Effector CD8-positive, alpha-beta T cell (primary cell): ENCODE data around the gene TEX19.
"Not testable (repeated sequence)": the region's sequence is repeated elsewhere in the genome, so short reads cannot be mapped to it uniquely, and the experiment has no call there.

ENCODE experiments used
- DNase-seq: peaks from one replicate; lab custom pipeline; 2025; lab: John Stamatoyannopoulos, UW

Gene TEX19

GRCh38 chr17:82356845-82357355 is 2.1 kb upstream of the TEX19 start:
- no peak for DNase-seq

DNA sequence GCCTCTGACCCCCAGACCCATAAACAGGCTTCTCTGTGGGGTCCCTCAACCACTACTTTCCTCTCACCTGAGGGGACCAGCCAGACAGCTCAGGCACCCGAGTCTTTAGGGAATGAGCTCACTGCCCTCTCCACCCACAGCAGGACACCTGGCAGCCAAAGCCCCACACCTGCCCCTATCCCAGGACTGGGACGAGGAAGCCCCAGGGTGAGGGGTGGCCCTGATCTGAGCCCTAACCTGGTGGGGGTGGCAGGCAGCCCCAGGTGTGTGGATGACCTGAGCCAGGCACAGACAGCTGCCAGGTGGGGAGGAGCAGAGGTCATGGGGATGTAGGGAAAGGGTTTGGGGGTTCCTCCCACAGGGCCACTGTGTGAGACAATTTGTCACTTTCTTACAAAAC is 1.7 kb upstream of the TEX19 start:
- no peak for DNase-seq

DNA sequence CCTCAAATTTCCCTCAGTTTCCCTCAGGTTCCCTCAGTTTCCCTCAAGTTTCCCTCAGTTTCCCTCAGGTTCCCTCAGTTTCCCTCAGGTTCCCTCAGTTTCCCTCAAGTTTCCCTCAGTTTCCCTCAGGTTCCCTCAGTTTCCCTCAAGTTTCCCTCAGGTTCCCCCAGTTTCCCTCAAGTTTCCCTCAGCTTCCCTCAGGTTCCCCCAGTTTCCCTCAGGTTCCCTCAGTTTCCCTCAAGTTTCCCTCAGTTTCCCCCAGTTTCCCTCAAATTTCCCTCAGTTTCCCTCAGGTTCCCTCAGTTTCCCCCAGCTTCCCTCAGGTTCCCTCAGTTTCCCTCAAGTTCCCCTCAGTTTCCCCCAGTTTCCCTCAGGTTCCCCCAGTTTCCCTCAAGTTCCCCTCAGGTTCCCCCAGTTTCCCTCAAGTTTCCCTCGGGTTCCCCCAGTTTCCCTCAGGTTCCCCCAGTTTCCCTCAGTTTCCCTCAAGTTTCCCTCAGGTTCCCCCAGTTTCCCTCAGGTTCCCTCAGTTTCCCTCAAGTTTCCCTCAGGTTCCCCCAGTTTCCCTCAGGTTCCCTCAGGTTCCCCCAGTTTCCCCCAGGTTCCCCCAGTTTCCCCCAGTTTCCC is 516 bp downstream of the TEX19 start:
- not testable (repeated sequence) for DNase-seq

DNA sequence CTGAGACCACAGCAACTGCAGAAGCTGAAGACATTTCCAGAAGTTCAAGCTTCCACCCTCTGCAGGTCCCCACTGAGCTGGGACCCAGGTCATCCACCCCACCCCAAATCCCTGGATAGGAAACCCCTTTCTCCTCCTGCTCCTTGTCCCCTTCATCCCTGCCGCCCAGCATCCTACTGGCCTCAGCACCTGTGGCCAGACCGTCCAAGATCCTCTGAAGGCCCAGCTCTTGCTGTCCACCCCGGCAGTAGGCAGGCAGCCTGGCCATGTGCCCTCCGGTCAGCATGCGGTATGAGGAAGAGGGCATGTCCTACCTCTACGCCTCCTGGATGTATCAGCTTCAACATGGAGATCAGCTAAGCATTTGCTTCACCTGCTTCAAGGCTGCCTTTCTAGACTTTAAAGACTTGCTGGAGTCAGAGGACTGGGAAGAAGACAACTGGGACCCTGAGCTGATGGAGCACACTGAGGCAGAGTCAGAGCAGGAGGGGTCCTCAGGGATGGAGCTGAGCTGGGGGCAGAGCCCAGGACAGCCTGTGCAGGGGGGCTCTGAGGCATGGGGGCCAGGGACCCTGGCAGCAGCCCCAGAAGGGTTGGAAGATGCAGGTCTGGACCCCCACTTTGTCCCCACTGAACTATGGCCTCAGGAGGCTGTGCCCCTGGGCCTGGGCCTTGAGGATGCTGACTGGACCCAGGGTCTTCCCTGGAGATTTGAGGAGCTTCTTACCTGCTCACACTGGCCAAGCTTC is 3.0 kb downstream of the TEX19 start:
- no peak for DNase-seq

GRCh38 chr17:82365606-82366295 is 6.7 kb downstream of the TEX19 start:
- no peak for DNase-seq

- DNase-seq: no peak
Measured at GRCh38 chr17:82366749-82367148, 7.7 kb downstream of the TEX19 start.

DNA sequence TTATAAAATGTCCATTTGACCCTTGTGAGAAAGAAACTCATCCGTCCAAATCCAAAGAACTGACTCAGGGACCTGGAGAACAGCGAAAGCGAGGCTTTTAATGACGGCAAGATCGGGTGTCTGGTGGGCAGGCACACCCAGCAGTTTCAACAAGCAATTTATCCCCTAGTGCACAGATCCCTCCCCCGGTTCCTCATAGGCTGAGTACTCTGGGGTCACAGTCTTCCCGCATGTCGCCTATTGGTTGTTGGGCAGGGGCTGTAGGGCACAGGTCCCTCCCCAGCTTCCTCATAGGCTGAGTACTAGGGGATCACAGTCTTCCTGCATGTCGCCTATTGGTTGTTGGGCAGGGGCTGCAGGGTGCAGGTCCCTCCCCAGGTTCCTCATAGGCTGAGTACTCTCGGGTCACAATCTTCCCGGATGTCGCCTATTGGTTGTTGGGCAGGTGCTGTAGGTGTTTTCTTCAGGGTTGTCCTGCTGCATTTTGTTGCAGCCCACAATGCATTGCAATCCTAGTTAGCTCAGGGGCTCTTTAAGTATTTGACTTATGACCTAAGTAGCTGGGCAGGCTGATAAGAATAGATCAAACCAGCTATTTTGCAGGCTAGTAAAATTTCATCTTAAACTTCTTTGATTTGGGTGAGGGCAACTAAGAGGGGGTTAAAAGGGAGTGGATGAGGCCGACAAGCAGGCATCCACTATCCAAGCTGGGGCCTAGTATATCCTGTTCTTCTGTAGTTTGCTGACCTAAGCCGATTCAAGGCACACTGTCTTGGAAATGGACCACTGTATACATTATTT is 8.9 kb downstream of the TEX19 start:
- DNase-seq: no peak

DNA sequence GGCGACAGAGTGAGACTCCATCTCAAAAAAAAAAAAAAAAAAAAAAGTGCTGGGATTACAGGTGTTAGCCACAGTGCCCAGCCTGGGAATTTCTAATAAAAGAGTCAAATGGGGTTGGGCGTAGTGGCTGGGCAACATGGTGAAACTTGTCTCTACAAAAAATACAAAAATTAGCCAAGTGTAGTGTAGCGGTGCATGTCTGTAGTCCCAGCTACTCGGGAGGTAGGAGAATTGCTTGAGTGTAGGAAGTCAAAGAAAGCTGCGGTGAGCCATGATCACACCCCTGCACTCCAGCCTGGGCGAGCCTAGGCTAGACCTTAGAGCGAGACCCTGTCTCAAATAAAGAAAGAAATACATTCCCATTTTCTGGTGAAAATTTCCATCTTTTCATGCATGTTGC is 10.2 kb downstream of the TEX19 start:
- DNase-seq: no peak

DNA sequence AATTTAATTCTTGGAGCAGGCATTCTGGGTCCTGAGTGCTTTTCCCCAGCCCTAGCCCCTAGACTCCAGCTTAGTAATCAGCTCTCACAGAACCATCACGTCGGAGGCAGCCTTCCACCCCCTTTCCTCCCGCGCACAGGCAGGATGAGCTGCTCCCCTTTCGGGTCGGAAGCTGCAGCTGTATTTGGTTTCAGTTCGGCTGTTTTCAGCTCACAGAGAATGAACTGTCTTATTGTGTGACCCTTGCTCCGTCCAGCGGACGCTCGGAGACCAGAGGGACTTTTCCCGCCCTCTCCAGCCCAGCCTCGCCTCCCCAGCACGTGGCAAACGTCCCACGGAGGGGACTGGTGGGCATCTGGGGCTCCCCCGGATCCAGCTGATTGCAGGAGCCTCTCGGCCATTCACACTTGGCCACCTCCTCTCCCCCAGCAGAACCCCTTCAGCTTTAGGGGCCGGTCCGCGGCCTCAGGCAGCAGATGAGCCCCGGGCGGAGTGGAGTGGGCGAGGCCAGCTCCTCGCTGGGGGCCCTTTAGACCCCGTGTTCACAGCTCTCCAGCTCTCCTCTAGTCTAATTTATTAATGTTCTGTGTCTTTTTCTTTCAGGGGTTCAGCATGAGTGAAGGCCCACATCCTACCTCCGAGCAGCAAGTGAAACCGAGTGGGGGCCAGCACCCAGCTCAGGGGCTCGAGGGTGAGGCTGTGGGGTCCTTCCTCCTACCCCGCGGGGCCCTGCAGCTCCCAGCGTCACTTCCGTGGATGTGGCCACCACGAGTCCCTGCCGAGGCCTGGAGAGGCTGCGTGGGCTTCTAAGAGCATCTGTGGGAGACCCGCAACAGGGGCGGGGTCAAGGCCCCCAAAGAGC is 11.7 kb downstream of the TEX19 start:
- DNase-seq: no peak

DNA sequence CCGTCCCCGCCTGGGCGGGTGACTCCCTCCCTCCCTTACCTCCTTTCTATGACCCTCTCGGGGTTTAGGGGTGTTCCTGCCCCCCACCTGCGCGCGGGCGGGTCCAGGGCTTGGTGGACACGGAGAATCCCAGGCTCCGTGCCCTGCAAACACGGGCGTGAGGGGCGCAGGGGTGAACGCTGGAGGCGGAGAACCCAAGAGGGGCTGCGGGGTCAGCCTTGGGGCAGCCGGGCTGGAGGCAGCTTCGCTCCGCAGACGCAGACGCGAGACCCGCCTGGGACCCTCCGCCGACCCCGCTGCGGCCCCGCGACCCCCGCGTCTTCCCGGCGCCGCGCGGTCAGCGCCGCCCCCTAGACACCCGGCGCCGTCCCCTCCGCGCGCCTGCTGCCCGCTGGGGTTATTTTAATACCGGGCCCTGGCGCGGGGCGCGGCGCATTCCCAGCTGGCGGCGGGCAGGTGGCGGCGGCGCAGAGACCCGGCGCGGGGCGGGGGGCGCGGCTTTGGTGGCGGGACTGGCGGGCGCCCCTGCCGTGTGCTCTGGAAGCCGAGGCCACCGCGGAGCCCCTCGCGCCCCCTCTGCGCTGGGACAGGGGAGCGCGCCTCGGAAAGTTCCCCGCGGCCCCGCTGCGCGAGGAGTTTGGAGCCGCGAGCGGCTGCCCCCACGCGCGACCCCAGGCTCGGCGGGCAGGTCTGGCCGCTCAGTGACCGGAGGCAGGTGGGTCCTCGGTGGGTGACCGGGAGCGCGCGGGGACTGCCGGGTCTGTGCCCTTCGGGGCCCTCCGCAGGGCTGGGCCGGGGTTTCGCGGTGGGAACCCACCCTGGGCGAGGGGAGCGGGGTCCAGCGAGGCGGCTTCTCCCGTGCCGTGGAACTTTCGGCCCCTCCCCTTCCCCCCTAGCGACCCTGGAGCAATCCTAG is 12.5 kb downstream of the TEX19 start, which contains the start of gene UTS2R:
Gene UTS2R (plus strand): TSS at position 433 of the 916 bp plus-strand sequence. CDS start 2,560 bp downstream, outside the sequence.
- DNase-seq: no peak

DNA sequence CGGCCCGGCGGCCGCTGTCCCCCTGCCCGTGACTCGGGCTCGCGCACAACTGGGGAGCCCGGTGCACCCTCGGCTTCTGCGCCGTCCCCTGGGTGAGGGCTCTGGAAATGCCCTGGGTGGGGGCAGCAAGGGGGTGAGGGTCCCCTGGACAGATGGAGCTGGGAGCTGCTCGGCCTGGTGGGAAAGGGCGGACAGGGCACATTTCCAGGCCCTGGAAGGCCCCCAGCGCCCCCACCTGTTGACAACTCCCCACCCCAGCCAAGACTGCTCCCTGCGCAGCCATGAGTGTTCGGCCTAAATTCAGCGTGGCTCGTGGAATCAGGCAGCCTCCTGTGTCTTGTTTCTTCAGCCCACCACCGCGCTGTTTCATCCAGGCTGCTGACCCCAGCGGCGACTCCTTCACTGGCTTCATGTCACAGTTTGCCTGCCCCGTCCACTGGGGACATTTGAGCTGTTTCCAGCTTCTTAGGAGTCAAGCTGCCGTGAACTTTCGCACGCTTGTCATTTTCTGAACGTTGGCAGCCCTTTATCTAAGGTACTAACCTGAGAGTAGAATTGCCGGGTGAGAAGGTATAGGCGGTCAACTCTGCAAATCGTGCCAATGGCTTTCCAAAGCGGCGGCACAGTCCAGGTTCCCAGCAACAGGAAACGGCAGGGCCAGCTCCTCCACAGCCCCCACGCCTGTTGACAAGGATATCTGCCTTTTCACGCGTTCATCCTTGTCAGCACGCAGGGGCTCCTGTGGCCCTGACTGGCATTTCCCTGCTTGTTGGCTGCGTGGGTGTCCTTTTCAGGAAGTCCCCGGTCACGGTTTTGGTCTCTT is 13.4 kb downstream of the TEX19 start:
- DNase-seq: no peak

GRCh38 chr17:82373072-82373452 is 14.0 kb downstream of the TEX19 start:
- DNase-seq: not testable (repeated sequence)

GRCh38 chr17:82373731-82374625 is 14.9 kb downstream of the TEX19 start:
- DNase-seq: no peak

- no peak for DNase-seq
Measured at GRCh38 chr17:82374626-82375331, 15.7 kb downstream of the TEX19 start.

DNA sequence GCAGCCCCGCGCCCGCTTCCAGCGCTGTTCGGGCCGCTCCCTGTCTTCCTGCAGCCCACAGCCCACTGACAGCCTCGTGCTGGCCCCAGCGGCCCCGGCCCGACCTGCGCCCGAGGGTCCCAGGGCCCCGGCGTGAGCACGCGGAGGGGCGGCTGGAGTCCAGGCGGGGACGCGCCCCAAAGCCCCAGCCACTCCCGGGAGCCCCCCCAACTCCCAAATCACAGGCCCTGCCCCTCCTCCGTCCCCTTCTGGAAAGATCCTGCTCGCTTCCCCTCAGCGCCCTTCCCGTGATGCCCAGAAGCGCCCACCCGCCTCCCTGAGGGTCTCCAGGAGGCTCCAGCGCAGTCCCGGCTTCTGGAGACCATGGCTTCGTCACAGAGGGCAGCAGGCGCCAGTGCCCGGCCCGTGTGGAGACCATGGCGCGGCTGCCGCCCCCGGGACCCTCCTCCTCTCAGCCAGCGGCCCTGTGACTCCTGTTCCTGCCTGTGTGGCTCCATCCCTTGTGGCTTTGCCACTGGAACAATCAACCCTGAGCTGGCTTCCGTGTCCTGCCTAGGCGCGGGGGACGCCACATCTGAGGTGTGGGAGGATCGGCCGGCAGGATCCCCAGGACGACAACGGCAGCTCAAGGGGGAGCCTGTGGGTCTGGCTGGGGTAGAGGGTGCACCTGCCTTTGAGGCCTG is 16.5 kb downstream of the TEX19 start:
- no peak for DNase-seq

DNA sequence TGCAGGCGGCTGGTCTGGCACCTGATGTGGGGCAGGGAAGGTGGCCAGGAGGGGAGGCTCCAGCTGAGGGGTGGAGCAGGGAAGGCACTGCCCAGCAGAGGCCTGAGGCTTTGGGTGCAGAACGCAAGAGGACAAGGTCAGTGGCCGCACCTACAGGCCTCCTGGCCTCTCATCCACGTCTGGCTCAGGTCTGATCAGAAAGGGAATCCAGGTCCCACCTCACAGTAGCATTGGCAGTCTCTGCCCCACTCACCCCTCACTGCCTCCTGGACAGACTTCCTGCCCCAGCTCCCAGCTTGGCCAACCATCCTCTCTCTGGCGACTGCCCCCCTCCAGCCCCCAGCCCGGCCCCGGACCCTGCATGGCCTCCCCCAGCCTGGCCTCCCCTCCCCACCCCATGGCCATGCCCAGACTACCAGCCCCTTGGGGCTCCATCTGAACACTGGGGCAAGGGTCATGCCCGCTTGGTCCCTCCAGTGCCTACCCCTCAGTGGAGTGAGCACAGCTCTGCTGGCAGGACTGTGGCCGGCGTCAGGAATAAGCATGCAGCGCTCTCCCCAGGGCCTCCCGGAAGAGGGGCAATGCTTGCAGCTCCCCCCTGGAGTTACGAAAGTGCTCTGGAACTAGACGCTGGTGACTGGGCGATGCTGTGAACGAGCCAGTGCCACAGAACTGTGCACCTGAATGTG is 17.1 kb downstream of the TEX19 start:
- DNase-seq: no peak
